ENCODE data around the gene CHD6. TPM values are rescaled to one million over a fixed set of nuclear protein-coding genes. Genes with fewer than 3 reads are reported as not detected.

CHD6 gene
- total RNA-seq, 1 experiment from 2014 or later = 25.3 TPM

DNA sequence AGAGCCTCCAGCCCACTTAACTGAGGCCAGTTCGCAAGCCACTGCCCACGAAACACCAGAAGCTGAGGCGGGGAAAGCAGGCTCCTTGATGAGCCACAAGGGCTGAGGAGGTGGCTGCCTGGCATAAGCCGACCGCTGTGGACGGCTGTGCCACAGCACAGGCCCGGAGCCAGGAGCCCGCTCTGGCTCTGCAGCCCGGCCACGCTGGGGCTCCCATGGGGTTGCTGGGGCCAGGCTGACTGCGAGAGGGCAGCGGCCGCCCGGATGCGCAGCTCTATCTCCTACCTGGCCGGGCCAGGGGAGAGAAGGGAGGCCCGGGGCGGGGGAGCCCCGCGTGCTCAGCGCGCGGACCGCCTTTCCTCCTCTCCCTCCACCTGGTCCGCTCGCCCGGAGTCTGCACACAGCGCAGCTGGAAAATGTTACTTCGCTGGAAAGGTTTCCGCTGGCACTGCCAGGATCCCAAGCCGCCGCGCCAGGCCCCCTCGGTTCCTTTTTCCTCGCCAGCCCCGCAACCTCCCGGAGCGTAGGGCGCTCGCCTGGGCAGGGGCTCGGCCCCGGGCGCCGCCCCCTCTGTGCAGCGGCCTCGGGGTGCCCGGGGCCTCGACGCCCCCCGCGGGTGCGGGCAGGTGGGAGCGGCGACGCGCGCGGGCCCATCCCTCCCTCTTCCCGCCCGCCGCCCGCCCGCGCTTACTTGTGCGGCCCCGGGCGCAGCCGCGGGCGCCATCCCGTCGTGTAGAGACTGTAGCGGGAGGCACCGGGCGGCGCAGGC is 252.2 kb downstream of the CHD6 start:
- no peak overlapping the region for H2AFZ ChIP-seq (ENCODE audit: low read length)
- H3K9me3 ChIP-seq (ENCODE audit: low read length) = no peaks in the 10 kb centered on the region
- no peaks in the 10 kb centered on the region for H3K9me2 ChIP-seq (replicated peaks; ENCODE audit: insufficient read depth, low read length)
- H4K20me1 ChIP-seq (ENCODE audit: insufficient read depth, low read depth, low read length) = no peaks in the 10 kb centered on the region
- DNase-seq = no peak
- no peak overlapping the region for H3K4me3 ChIP-seq (ENCODE audit: low read length)
- no peak overlapping the region for H3K27ac ChIP-seq (ENCODE audit: low read length)
- no peak overlapping the region for H3K9ac ChIP-seq (ENCODE audit: low read length)
- H3K79me2 ChIP-seq (ENCODE audit: low read length) = no peaks in the 10 kb centered on the region
- H3K27me3 ChIP-seq (ENCODE audit: low read length) = no peaks in the 10 kb centered on the region
- no peak overlapping the region for H3K4me2 ChIP-seq (ENCODE audit: low read depth, low read length, poor library complexity, severe bottlenecking)
- no peaks in the 10 kb centered on the region for H3K36me3 ChIP-seq (ENCODE audit: insufficient read depth, low read length)
- H3K4me1 ChIP-seq (ENCODE audit: low read length) = no peaks in the 10 kb centered on the region

GRCh38 chr20:41364967-41365765 is 253.0 kb downstream of the CHD6 start:
- Histone ChIP-seq H3K9ac (ENCODE audit: low read length) (no peak overlapping the region), H3K79me2 (ENCODE audit: low read length) (no peaks in the 10 kb centered on the region), H3K4me2 (ENCODE audit: low read depth, low read length, poor library complexity, severe bottlenecking) (no peak overlapping the region), H3K4me3 (ENCODE audit: low read length) (no peak overlapping the region), H3K27ac (ENCODE audit: low read length) (no peak overlapping the region), H3K4me1 (ENCODE audit: low read length) (no peaks in the 10 kb centered on the region), H3K27me3 (ENCODE audit: low read length) (no peaks in the 10 kb centered on the region), H4K20me1 (ENCODE audit: insufficient read depth, low read depth, low read length) (no peaks in the 10 kb centered on the region), H3K9me3 (ENCODE audit: low read length) (no peaks in the 10 kb centered on the region), H2AFZ (ENCODE audit: low read length) (no peak overlapping the region), H3K9me2 (replicated peaks; ENCODE audit: insufficient read depth, low read length) (no peaks in the 10 kb centered on the region), H3K36me3 (ENCODE audit: insufficient read depth, low read length) (no peaks in the 10 kb centered on the region)
- no peak for DNase-seq

- H3K36me3 ChIP-seq (ENCODE audit: insufficient read depth, low read length) = no peaks in the 10 kb centered on the region
- no peaks in the 10 kb centered on the region for H3K9me2 ChIP-seq (replicated peaks; ENCODE audit: insufficient read depth, low read length)
- DNase-seq = no peak
- no peaks in the 10 kb centered on the region for H3K9me3 ChIP-seq (ENCODE audit: low read length)
- no peaks in the 10 kb centered on the region for H3K79me2 ChIP-seq (ENCODE audit: low read length)
- no peak overlapping the region for H3K27ac ChIP-seq (ENCODE audit: low read length)
- no peaks in the 10 kb centered on the region for H3K27me3 ChIP-seq (ENCODE audit: low read length)
- no peak overlapping the region for H2AFZ ChIP-seq (ENCODE audit: low read length)
- H3K4me2 ChIP-seq (ENCODE audit: low read depth, low read length, poor library complexity, severe bottlenecking) = no peak overlapping the region
- no peak overlapping the region for H3K9ac ChIP-seq (ENCODE audit: low read length)
- H3K4me1 ChIP-seq (ENCODE audit: low read length) = no peaks in the 10 kb centered on the region
- H4K20me1 ChIP-seq (ENCODE audit: insufficient read depth, low read depth, low read length) = no peaks in the 10 kb centered on the region
- H3K4me3 ChIP-seq (ENCODE audit: low read length) = no peak overlapping the region
These were observed 253.8 kb downstream of the CHD6 start for GRCh38 chr20:41364236-41364855.

- no peak overlapping the region for H3K27ac ChIP-seq (ENCODE audit: low read length)
- no peaks in the 10 kb centered on the region for H3K9me2 ChIP-seq (replicated peaks; ENCODE audit: insufficient read depth, low read length)
- no peaks in the 10 kb centered on the region for H3K27me3 ChIP-seq (ENCODE audit: low read length)
- H3K79me2 ChIP-seq (ENCODE audit: low read length) = no peaks in the 10 kb centered on the region
- no peak overlapping the region for H3K4me2 ChIP-seq (ENCODE audit: low read depth, low read length, poor library complexity, severe bottlenecking)
- H2AFZ ChIP-seq (ENCODE audit: low read length) = no peak overlapping the region
- DNase-seq = no peak
- no peaks in the 10 kb centered on the region for H3K4me1 ChIP-seq (ENCODE audit: low read length)
- H3K9me3 ChIP-seq (ENCODE audit: low read length) = no peaks in the 10 kb centered on the region
- H3K36me3 ChIP-seq (ENCODE audit: insufficient read depth, low read length) = no peaks in the 10 kb centered on the region
- no peaks in the 10 kb centered on the region for H4K20me1 ChIP-seq (ENCODE audit: insufficient read depth, low read depth, low read length)
- no peak overlapping the region for H3K4me3 ChIP-seq (ENCODE audit: low read length)
- no peak overlapping the region for H3K9ac ChIP-seq (ENCODE audit: low read length)
These were observed 254.6 kb downstream of the CHD6 start for GRCh38 chr20:41363601-41364000.

DNA sequence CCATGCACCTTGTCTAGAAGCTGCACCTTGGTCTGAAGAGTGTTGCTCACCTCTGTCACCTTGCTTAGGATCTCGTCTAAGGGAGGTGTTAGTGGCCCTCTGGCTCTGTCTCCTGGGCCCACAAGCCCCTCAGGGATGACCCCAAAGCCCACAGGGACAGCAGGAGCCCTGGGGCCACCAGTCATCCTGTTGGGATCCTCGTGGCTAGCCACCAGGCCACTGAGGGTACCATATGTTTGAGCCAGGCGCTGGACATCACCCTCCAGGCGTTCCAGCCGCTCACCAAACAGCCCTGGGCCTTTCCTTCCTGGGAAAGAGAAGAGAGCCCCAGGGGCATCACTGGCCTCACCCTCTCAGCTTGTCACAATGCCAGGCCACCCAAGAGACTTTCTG is 255.4 kb downstream of the CHD6 start:
- Histone ChIP-seq H2AFZ (ENCODE audit: low read length) (no peak overlapping the region), H3K4me1 (ENCODE audit: low read length) (no peaks in the 10 kb centered on the region), H3K79me2 (ENCODE audit: low read length) (no peaks in the 10 kb centered on the region), H3K9me2 (replicated peaks; ENCODE audit: insufficient read depth, low read length) (no peaks in the 10 kb centered on the region), H3K36me3 (ENCODE audit: insufficient read depth, low read length) (no peaks in the 10 kb centered on the region), H3K27me3 (ENCODE audit: low read length) (no peaks in the 10 kb centered on the region), H4K20me1 (ENCODE audit: insufficient read depth, low read depth, low read length) (no peaks in the 10 kb centered on the region), H3K4me2 (ENCODE audit: low read depth, low read length, poor library complexity, severe bottlenecking) (no peak overlapping the region), H3K4me3 (ENCODE audit: low read length) (no peak overlapping the region), H3K27ac (ENCODE audit: low read length) (no peak overlapping the region), H3K9me3 (ENCODE audit: low read length) (no peaks in the 10 kb centered on the region), H3K9ac (ENCODE audit: low read length) (no peak overlapping the region)
- no peak for DNase-seq

GRCh38 chr20:41361757-41362747 is 256.1 kb downstream of the CHD6 start:
- no peak for DNase-seq
- Histone ChIP-seq H3K36me3 (ENCODE audit: insufficient read depth, low read length) (no peaks in the 10 kb centered on the region), H4K20me1 (ENCODE audit: insufficient read depth, low read depth, low read length) (no peaks in the 10 kb centered on the region), H3K4me1 (ENCODE audit: low read length) (no peaks in the 10 kb centered on the region), H3K27me3 (ENCODE audit: low read length) (no peaks in the 10 kb centered on the region), H3K9me3 (ENCODE audit: low read length) (no peaks in the 10 kb centered on the region), H3K9me2 (replicated peaks; ENCODE audit: insufficient read depth, low read length) (no peaks in the 10 kb centered on the region), H3K27ac (ENCODE audit: low read length) (no peak overlapping the region), H3K4me2 (ENCODE audit: low read depth, low read length, poor library complexity, severe bottlenecking) (no peak overlapping the region), H3K79me2 (ENCODE audit: low read length) (no peaks in the 10 kb centered on the region), H3K4me3 (ENCODE audit: low read length) (no peak overlapping the region), H3K9ac (ENCODE audit: low read length) (no peak overlapping the region), H2AFZ (ENCODE audit: low read length) (no peak overlapping the region)

- no peak overlapping the region for H2AFZ ChIP-seq (ENCODE audit: low read length)
- H3K79me2 ChIP-seq (ENCODE audit: low read length) = no peaks in the 10 kb centered on the region
- H3K4me2 ChIP-seq (ENCODE audit: low read depth, low read length, poor library complexity, severe bottlenecking) = no peak overlapping the region
- H4K20me1 ChIP-seq (ENCODE audit: insufficient read depth, low read depth, low read length) = no peaks in the 10 kb centered on the region
- H3K9ac ChIP-seq (ENCODE audit: low read length) = no peak overlapping the region
- no peak overlapping the region for H3K4me3 ChIP-seq (ENCODE audit: low read length)
- H3K27me3 ChIP-seq (ENCODE audit: low read length) = no peaks in the 10 kb centered on the region
- H3K36me3 ChIP-seq (ENCODE audit: insufficient read depth, low read length) = no peaks in the 10 kb centered on the region
- H3K9me2 ChIP-seq (replicated peaks; ENCODE audit: insufficient read depth, low read length) = no peaks in the 10 kb centered on the region
- H3K9me3 ChIP-seq (ENCODE audit: low read length) = no peaks in the 10 kb centered on the region
- H3K4me1 ChIP-seq (ENCODE audit: low read length) = no peaks in the 10 kb centered on the region
- DNase-seq = no peak
- H3K27ac ChIP-seq (ENCODE audit: low read length) = no peak overlapping the region
These were observed 257.1 kb downstream of the CHD6 start for GRCh38 chr20:41360831-41361756.

All from Karpas-422 (cell line).